Thoracic aorta (tissue), 2 donors: ENCODE measurements around the gene UNC119. TPM values are rescaled to one million over a fixed set of nuclear protein-coding genes. Genes with fewer than 3 reads are reported as not detected.

Experiments
- ATAC-seq: fragments of 150-250 bp; one replicate; pipeline ENCODE4 v1.8.0; 2017; ENCODE audit warnings: low read depth; ENCODE audit not compliant: insufficient number of reproducible peaks, low FRiP score
- DNase-seq: peaks from one replicate; pipeline ENCODE4 v3.0.0-alpha.2; 2020; ENCODE audit warnings: low spot score
- H3K27ac ChIP-seq, 2 donors: fragments of 200-600 bp; sonication (generic); 1 replicate in 1 of 2; 2 replicates in 1 of 2; pipeline ENCODE4 v1.5.1; 2016; ENCODE audit warnings: mild to moderate bottlenecking in 2 of 2, moderate library complexity in 2 of 2
- H3K27me3 ChIP-seq: fragments of 200-600 bp; sonication (generic); replicated peaks from 2 replicates; pipeline ENCODE4 v1.6.0; 2016; ENCODE audit warnings: mild to moderate bottlenecking; ENCODE audit not compliant: insufficient read depth
- H3K36me3 ChIP-seq: fragments of 200-600 bp; sonication (generic); one replicate; pipeline ENCODE4 v1.5.1; 2016
- H3K4me1 ChIP-seq, 2 donors: fragments of 200-600 bp; sonication (generic); 1 replicate in 1 of 2; 2 replicates in 1 of 2; pipeline versions ENCODE4 v1.5.1 to v1.6.0; 2016; ENCODE audit warnings: low read depth in 2 of 2, mild to moderate bottlenecking in 1 of 2; ENCODE audit not compliant: control insufficient read depth in 1 of 2
- H3K4me3 ChIP-seq: fragments of 200-600 bp; sonication (generic); 2 replicates; pipeline ENCODE4 v1.5.1; 2016; ENCODE audit warnings: mild to moderate bottlenecking
- H3K9me3 ChIP-seq: fragments of 200-600 bp; sonication (generic); 2 replicates; pipeline ENCODE4 v1.5.1; 2016
- CTCF ChIP-seq: fragments of 200-600 bp; sonication (generic); IDR thresholded peaks from one replicate; pipeline ENCODE4 v1.5.1; 2019; ENCODE audit warnings: antibody characterized with exemption
- total RNA-seq, 2 donors: library from RNA; depleted of rRNA; stranded (reverse); fragments of >200 nt; gene quantifications; one replicate each; pipeline versions ENCODE4 v1.1.0 to v1.2.3, GENCODE V29; 2016

Gene UNC119
- total RNA-seq: 10 to 100 TPM; 27.8 to 34.9 TPM

GRCh38 chr17:28552176-28552999 lies at the start of gene UNC119:
Gene UNC119 (minus strand): TSS chr17:28552624. CDS start chr17:28552557, 67 bp downstream.
- peak within 1 kb of the TSS; percentile 92 for H3K4me3 ChIP-seq
- no peak for TF ChIP-seq CTCF
- H3K27me3 ChIP-seq: no peaks in the 10 kb centered on the region
- no peaks in the 10 kb centered on the region for H3K9me3 ChIP-seq
- ATAC-seq: peak; percentile 71
- DNase-seq: no peak
- peaks cover 14 to 30% of the 10 kb centered on the region in 2 donors for H3K4me1 ChIP-seq
- peak within 1 kb of the TSS in 1 of 2 donors; percentile 59 for H3K27ac ChIP-seq
- peaks cover 35% of the 10 kb centered on the region for H3K36me3 ChIP-seq

- no peak for TF ChIP-seq CTCF
- DNase-seq: peak; percentile 76
Observed at GRCh38 chr17:28599311-28600184, 47.1 kb upstream of the UNC119 start.

GRCh38 chr17:28598799-28599310 lies 46.4 kb upstream of the UNC119 start, which contains the start of gene SPAG5:
Gene SPAG5 (minus strand): TSS chr17:28599025. CDS start chr17:28598946, 79 bp downstream.
- Histone ChIP-seq H3K4me3 (peak within 1 kb of the TSS; percentile 88), H3K27ac (peak within 1 kb of the TSS; percentile 95 to 98), H3K27me3 (no peaks in the 10 kb centered on the region), H3K9me3 (no peaks in the 10 kb centered on the region), H3K4me1 (peaks cover 5 to 16% of the 10 kb centered on the region in 2 donors), H3K36me3 (no peaks in the 10 kb centered on the region)
- peak; percentile 72 for DNase-seq
- TF ChIP-seq CTCF: no peak
- ATAC-seq: peak; percentile 95

More at GRCh38 chr17:28599311-28600184, 47.1 kb upstream of the UNC119 start:
- Histone ChIP-seq H3K27me3 (no peaks in the 10 kb centered on the region), H3K9me3 (no peaks in the 10 kb centered on the region), H3K27ac (peak overlapping the region; percentile 95 to 98), H3K4me1 (peaks cover 5 to 16% of the 10 kb centered on the region in 2 donors), H3K36me3 (no peaks in the 10 kb centered on the region), H3K4me3 (peak overlapping the region; percentile 88)
- peak; percentile 80 for ATAC-seq

- Histone ChIP-seq H3K36me3 (no peaks in the 10 kb centered on the region), H3K27me3 (no peaks in the 10 kb centered on the region), H3K4me1 (peaks cover 5 to 16% of the 10 kb centered on the region in 2 donors), H3K9me3 (no peaks in the 10 kb centered on the region), H3K27ac (no peak overlapping the region), H3K4me3 (peak overlapping the region; percentile 88)
- DNase-seq (no peak), ATAC-seq (no peak)
- no peak for TF ChIP-seq CTCF
Observed at GRCh38 chr17:28598389-28598788, 46.0 kb upstream of the UNC119 start.
